ENCODE data around the gene DLG5. TPM values are rescaled to one million over a fixed set of nuclear protein-coding genes. Genes with fewer than 3 reads are reported as not detected.

The DLG5 gene
- total and polyA plus RNA-seq, 9 of the 15 experiments (the other 6 are each of a cell fraction or from before 2014, with no cell fraction given): 1.4 to 26.8 (median 11.2) TPM

GRCh38 chr10:77746047-77746707 is 180.4 kb downstream of the DLG5 start:
- no peak for FAIRE-seq

GRCh38 chr10:77744245-77744644 is 182.3 kb downstream of the DLG5 start:
- WGBS (ENCODE audit: insufficient coverage, low coverage, missing lambda C conversion rate): 2% methylated on average over 4 of the region's 4 CpGs
- no peak for DNase-seq (ENCODE audit: extremely low read depth in 1 of 4, low spot score in 3 of 4)
- no peak for ATAC-seq
- ChIA-PET CTCF (ENCODE audit: low intra/inter-chr PET ratio) (no interaction called here), POLR2A (interaction anchor here (0.9 kb wide), 1 partner anchor 33 kb away, joined by 3 read pairs; no protein-coding TSS in a partner anchor)
- Histone ChIP-seq H3K9me1 (ENCODE audit: control insufficient read depth, insufficient read depth, low read length) (no peaks in the 10 kb centered on the region), H3K27me3 (ENCODE audit: control insufficient read depth in 2 of 2, insufficient read depth in 2 of 2, low read length in 2 of 2) (peaks cover 12 to 16% of the 10 kb centered on the region in 2 experiments; a peak in 4 of 5 replicates), H3K9ac (ENCODE audit: insufficient read depth in 1 of 2, low read depth in 2 of 2, low read length in 2 of 2) (no peak overlapping the region), H4K20me1 (replicated peaks; ENCODE audit: control insufficient read depth, insufficient read depth, low read length) (no peaks in the 10 kb centered on the region), H3K4me3 (no peak overlapping the region), H3K9me3 (replicated peaks; ENCODE audit: control insufficient read depth, insufficient read depth, low read depth, low read length) (no peaks in the 10 kb centered on the region), H3K4me1 (replicated peaks in 1 of 2; ENCODE audit: control insufficient read depth in 2 of 2, insufficient read depth in 2 of 2, low read length in 2 of 2) (no peaks in the 10 kb centered on the region), H3K27ac (ENCODE audit: extremely low read depth, low read depth, low read length) (no peak overlapping the region), H3K36me3 (ENCODE audit: control insufficient read depth, insufficient read depth, low read length) (no peaks in the 10 kb centered on the region), H2AFZ (ENCODE audit: low read depth, low read length) (no peak overlapping the region), H3K79me2 (ENCODE audit: control insufficient read depth, insufficient read depth, low read length) (no peaks in the 10 kb centered on the region), H3K4me2 (ENCODE audit: insufficient read depth, low read length) (no peak overlapping the region)
- TF ChIP-seq MAX (CRISPR knock-in tag; IDR thresholded peaks at IDR 0.05) (no peak), ZNF395 (CRISPR knock-in tag; IDR thresholded peaks at IDR 0.05) (no peak), ZFP1 (CRISPR knock-in tag; IDR thresholded peaks at IDR 0.05) (no peak)
- BruUV-seq (replicated peaks): no TSS peak
- FAIRE-seq: no peak
- in situ Hi-C loops (cut with MboI) (no loop called here), intact Hi-C loops (cut with micrococcal nuclease) (no loop called here)

More at GRCh38 chr10:77746047-77746707, 180.4 kb downstream of the DLG5 start:
- H3K9ac ChIP-seq (ENCODE audit: insufficient read depth in 1 of 2, low read depth in 2 of 2, low read length in 2 of 2): no peak overlapping the region
- H3K4me1 ChIP-seq (replicated peaks in 1 of 2; ENCODE audit: control insufficient read depth in 2 of 2, insufficient read depth in 2 of 2, low read length in 2 of 2): no peaks in the 10 kb centered on the region
- no TSS peak for BruUV-seq (replicated peaks)
- H2AFZ ChIP-seq (ENCODE audit: low read depth, low read length): no peak overlapping the region
- intact Hi-C loops (cut with micrococcal nuclease) (no loop called here), in situ Hi-C loops (cut with MboI) (no loop called here)
- peak; percentile 72 for ATAC-seq
- H3K27ac ChIP-seq (ENCODE audit: extremely low read depth, low read depth, low read length): no peak overlapping the region
- CTCF ChIA-PET (ENCODE audit: low intra/inter-chr PET ratio): no interaction called here
- no peak overlapping the region for H3K4me3 ChIP-seq
- H3K4me2 ChIP-seq (ENCODE audit: insufficient read depth, low read length): no peak overlapping the region
- peak; percentile 59 for TF ChIP-seq C11orf30 (IDR thresholded peaks at IDR 0.05; ENCODE audit: low read depth)
- TF ChIP-seq MAFG (tag; conservative IDR thresholded peaks at IDR 0.05): peak; percentile 31; the same call in 1 of the 2 replicates
- TF ChIP-seq TRIM24 (IDR thresholded peaks at IDR 0.05): no peak
- peak; percentile 42; the same call in 1 of the 2 replicates for TF ChIP-seq ZNF316 (IDR thresholded peaks at IDR 0.05)
- TF ChIP-seq FOSL1 (tag; conservative IDR thresholded peaks at IDR 0.05): peak; percentile 60
- TF ChIP-seq MCM7 (IDR thresholded peaks at IDR 0.05): no peak
- H3K9me3 ChIP-seq (replicated peaks; ENCODE audit: control insufficient read depth, insufficient read depth, low read depth, low read length): no peaks in the 10 kb centered on the region
- H3K27me3 ChIP-seq (ENCODE audit: control insufficient read depth in 2 of 2, insufficient read depth in 2 of 2, low read length in 2 of 2): peaks cover 12 to 16% of the 10 kb centered on the region in 2 experiments; a peak in 4 of 5 replicates
- POLR2A ChIA-PET: interaction anchor here (0.5 to 0.9 kb wide), 2 partner anchors 17 to 1613 kb away, joined by 3 to 4 read pairs; no protein-coding TSS in a partner anchor
- H3K36me3 ChIP-seq (ENCODE audit: control insufficient read depth, insufficient read depth, low read length): no peaks in the 10 kb centered on the region
- DNase-seq (ENCODE audit: extremely low read depth in 1 of 4, low spot score in 3 of 4): no peak
- no peaks in the 10 kb centered on the region for H3K9me1 ChIP-seq (ENCODE audit: control insufficient read depth, insufficient read depth, low read length)
- no peaks in the 10 kb centered on the region for H4K20me1 ChIP-seq (replicated peaks; ENCODE audit: control insufficient read depth, insufficient read depth, low read length)
- no peaks in the 10 kb centered on the region for H3K79me2 ChIP-seq (ENCODE audit: control insufficient read depth, insufficient read depth, low read length)
- under 1% methylated on average over 13 of the region's 13 CpGs for WGBS (ENCODE audit: insufficient coverage, low coverage, missing lambda C conversion rate)
